K562 (cell line): ENCODE results near the gene ENG. TPM values are rescaled to one million over a fixed set of nuclear protein-coding genes. Genes with fewer than 3 reads are reported as not detected.

Experiments used
- ATAC-seq: fragments of 200-7000 bp; cut with Tn5 transposase; 3 replicates; pipeline ENCODE4 v1.9.1; 2020; ENCODE audit warnings: moderate library complexity
- BruUV-seq: library from RNA; stranded (reverse); fragments of 400-500 nt; replicated peaks from 2 replicates; lab custom pipeline; 2021; lab: Mats Ljungman, UMichigan
- CTCF ChIA-PET: fragments of 300-600 bp; formaldehyde crosslinking; extraction: SDS; loops from one replicate; lab custom pipeline; 2021; ENCODE audit warnings: low intra/inter-chr PET ratio; lab: Yijun Ruan, JAX
- POLR2A ChIA-PET: fragments of 300-600, 350-650 bp; sonication (Branson Sonifier 250); formaldehyde crosslinking; extraction: SDS; loops from one replicate; lab custom pipeline; 2021; ENCODE audit warnings: antibody characterized with exemption, inconsistent platforms; lab: Yijun Ruan, JAX
- DNase-seq, 4 experiments: peaks; one replicate each; pipeline versions ENCODE4 v3.0.0 to v3.0.0-alpha.2; 2011 to 2018; ENCODE audit warnings: low spot score in 3 of 4, mixed read lengths in 3 of 4; ENCODE audit errors: extremely low read depth in 1 of 4
- FAIRE-seq: peaks from 2 replicates; lab custom pipeline; 2011; peaks lifted over from hg19 to GRCh38; lab: Jason Lieb, UNC
- H2AFZ ChIP-seq: 2 replicates; pipeline ENCODE4 v1.6.0; 2011; ENCODE audit warnings: low read depth, low read length, control low read depth, inconsistent platforms
- H3K27ac ChIP-seq: fragments of 200-600 bp; 3 replicates; pipeline ENCODE4 v1.8.0; 2011; ENCODE audit warnings: low read depth, mild to moderate bottlenecking, control low read depth, inconsistent platforms, low read length, moderate library complexity, mixed read lengths; ENCODE audit errors: extremely low read depth
- H3K27me3 ChIP-seq, 2 experiments: fragments of 300-600 bp in 1 of 2; 2 replicates in 1 of 2; 3 replicates in 1 of 2; pipeline versions ENCODE4 v1.6.0 to v1.8.0; 2011; ENCODE audit warnings: inconsistent platforms in 2 of 2, low read length in 2 of 2, mild to moderate bottlenecking in 1 of 2, mixed read lengths in 1 of 2, moderate library complexity in 1 of 2; ENCODE audit not compliant: control insufficient read depth in 2 of 2, insufficient read depth in 2 of 2
- H3K36me3 ChIP-seq: fragments of 300-600 bp; 3 replicates; pipeline ENCODE4 v1.8.0; 2011; ENCODE audit warnings: mild to moderate bottlenecking, low read length, inconsistent platforms; ENCODE audit not compliant: control insufficient read depth, insufficient read depth
- H3K4me1 ChIP-seq, 2 experiments: fragments of 200-600 bp in 1 of 2; replicated peaks in 1 of 2; 2 replicates in 1 of 2; 3 replicates in 1 of 2; pipeline versions ENCODE4 v1.5.1 to v1.8.0; 2011; ENCODE audit warnings: inconsistent platforms in 2 of 2, low read length in 2 of 2, mild to moderate bottlenecking in 1 of 2, mixed read lengths in 1 of 2, moderate library complexity in 1 of 2; ENCODE audit not compliant: control insufficient read depth in 2 of 2, insufficient read depth in 2 of 2
- H3K4me2 ChIP-seq: 2 replicates; pipeline ENCODE4 v1.6.1; 2011; ENCODE audit warnings: low read length, control low read depth, inconsistent platforms, mixed read lengths; ENCODE audit not compliant: insufficient read depth
- H3K4me3 ChIP-seq: fragments of 200-600 bp; sonication (generic), shearing (Covaris generic); 2 replicates; pipeline ENCODE4 v1.5.1; 2016; ENCODE audit warnings: control low read depth, inconsistent platforms
- H3K79me2 ChIP-seq: fragments of 200-600 bp; 3 replicates; pipeline ENCODE4 v1.8.0; 2011; ENCODE audit warnings: low read length, inconsistent platforms; ENCODE audit not compliant: control insufficient read depth, insufficient read depth
- H3K9ac ChIP-seq, 2 experiments: 2 replicates each; pipeline versions ENCODE4 v1.6.0 to v1.6.1; 2011; ENCODE audit warnings: low read depth in 2 of 2, low read length in 2 of 2, control low read depth in 1 of 2, inconsistent platforms in 1 of 2, mild to moderate bottlenecking in 1 of 2, mixed read lengths in 1 of 2; ENCODE audit not compliant: insufficient read depth in 1 of 2
- H3K9me1 ChIP-seq: one replicate; pipeline ENCODE4 v1.6.0; 2011; ENCODE audit warnings: inconsistent platforms, mild to moderate bottlenecking, low read length, moderate library complexity; ENCODE audit not compliant: control insufficient read depth, insufficient read depth
- H3K9me3 ChIP-seq: replicated peaks from 2 replicates; pipeline ENCODE4 v1.5.1; 2011; ENCODE audit warnings: low read depth, low read length, inconsistent platforms; ENCODE audit not compliant: control insufficient read depth, insufficient read depth
- H4K20me1 ChIP-seq: replicated peaks from 2 replicates; pipeline ENCODE4 v1.6.1; 2011; ENCODE audit warnings: low read length, inconsistent platforms, mixed read lengths; ENCODE audit not compliant: control insufficient read depth, insufficient read depth
- CCNT2 ChIP-seq: IDR thresholded peaks from 2 replicates; pipeline ENCODE4 v1.6.1; 2011; ENCODE audit warnings: borderline replicate concordance, low read depth, mild to moderate bottlenecking, moderate library complexity, mixed read lengths, low read length; ENCODE audit not compliant: insufficient read length; ENCODE audit errors: extremely low read depth
- ETS2 ChIP-seq: IDR thresholded peaks from 2 replicates; pipeline ENCODE4 v1.6.1; 2016; ENCODE audit warnings: borderline replicate concordance, missing genetic modification characterization, mild to moderate bottlenecking, moderate library complexity, missing compliant biosample characterization; ENCODE audit not compliant: poor library complexity, severe bottlenecking
- OTX1 ChIP-seq: fragments of 450-650 bp; formaldehyde crosslinking; IDR thresholded peaks from 2 replicates; pipeline ENCODE4 v1.4.0; 2022; ENCODE audit warnings: mild to moderate bottlenecking
- TOE1 ChIP-seq, 2 experiments: fragments of 450-650 bp in 1 of 2; sonication (generic) in 1 of 2; formaldehyde crosslinking in 1 of 2; IDR thresholded peaks; 2 replicates each; pipeline versions ENCODE4 v1.7.1 to v1.8.0; 2016 to 2022; ENCODE audit warnings: borderline replicate concordance in 2 of 2, mild to moderate bottlenecking in 2 of 2, antibody characterized with exemption in 1 of 2, inconsistent platforms in 1 of 2, low read depth in 1 of 2, missing genetic modification reagents in 1 of 2, moderate library complexity in 1 of 2
- ZNF444 ChIP-seq: fragments of 250-450 bp; sonication (Bioruptor Pico); IDR thresholded peaks from 2 replicates; pipeline ENCODE4 v1.4.0; 2020; ENCODE audit warnings: mild to moderate bottlenecking, moderate library complexity
- WGBS: fragments of 100-300 bp; shearing (Covaris generic); methylation state at CpG from one replicate; pipeline ENCODE4 v1.1.6; 2016; ENCODE audit warnings: low coverage, mixed read lengths; ENCODE audit not compliant: insufficient coverage; ENCODE audit errors: missing lambda C conversion rate; 5-methylcytosine and 5-hydroxymethylcytosine counted together
- in situ Hi-C: fragments of 300-500 bp; cut with MboI; formaldehyde crosslinking; loops from 4 replicates; pipeline ENCODE4 v1.15.0; 2018; ENCODE audit warnings: inconsistent platforms, mixed read lengths
- intact Hi-C: fragments of 100-400 bp; cut with micrococcal nuclease; formaldehyde crosslinking; loops from 2 replicates; pipeline ENCODE4 v1.14.2; 2022
- polyA plus RNA-seq, 8 experiments: library from polyadenylated mRNA; depleted of rRNA in 4 of 8; stranded (reverse) in 5 of 8; unstranded in 3 of 8; fragments of >200 nt; fragmentation: Nextera tagmentation in 2 of 8; fragmentation: Illumina TruSeq in 1 of 8; extraction: Ambion mirVana in 2 of 8; extraction: Trizol in 1 of 8; gene quantifications; 2 replicates each; pipeline versions ENCODE4 v1.2.1 to v1.2.3, GENCODE V29; 2011 to 2014; ENCODE audit warnings: inconsistent platforms in 1 of 8, missing spikeins in 1 of 8
- total RNA-seq, 7 experiments: library from RNA; depleted of rRNA in 6 of 7; stranded (reverse); fragments of >200 nt in 6 of 7; fragmentation: Illumina TruSeq in 2 of 7; extraction: Trizol in 2 of 7; gene quantifications; 2 replicates each; pipeline versions ENCODE4 v1.2.1 to v1.2.3, GENCODE V29; 2011 to 2021; ENCODE audit warnings: low replicate concordance in 1 of 7
- TF ChIP-seq, protein P1 (sequence below), 2 experiments: fragments of 200-800 bp in 1 of 2; sonication (Bioruptor generic) in 1 of 2; sonication (generic) in 1 of 2; formaldehyde crosslinking in 1 of 2; IDR thresholded peaks in 1 of 2; conservative IDR thresholded peaks in 1 of 2; 2 replicates each; pipeline versions ENCODE4 v1.5.0 to v1.6.1; 2016 to 2020; ENCODE audit warnings: missing compliant biosample characterization in 1 of 2, missing genetic modification characterization in 1 of 2, missing genetic modification reagents in 1 of 2
- TF ChIP-seq, protein P2 (sequence below): fragments of 250-450 bp; sonication (Bioruptor Pico); IDR thresholded peaks from 2 replicates; pipeline ENCODE4 v1.5.0; 2021
- TF ChIP-seq, protein P3 (sequence below): sonication (generic); IDR thresholded peaks from 2 replicates; pipeline ENCODE4 v1.6.1; 2016
- TF ChIP-seq, protein P4 (sequence below): sonication (generic); formaldehyde crosslinking; IDR thresholded peaks from 2 replicates; pipeline ENCODE4 v1.8.0; 2022; ENCODE audit warnings: mild to moderate bottlenecking, missing genetic modification reagents
- TF ChIP-seq, protein P5 (sequence below), 2 experiments: IDR thresholded peaks in 1 of 2; conservative IDR thresholded peaks in 1 of 2; 2 replicates each; pipeline ENCODE4 v1.6.1; 2016; ENCODE audit warnings: low read depth in 2 of 2, mild to moderate bottlenecking in 1 of 2, missing compliant biosample characterization in 1 of 2, missing genetic modification characterization in 1 of 2, moderate library complexity in 1 of 2

The ENG gene
- total and polyA plus RNA-seq, 9 of the 15 experiments (the other 6 are each of a cell fraction or from before 2014, with no cell fraction given): 0.04 to 0.40 (median 0.14) TPM; not detected in 1

DNA sequence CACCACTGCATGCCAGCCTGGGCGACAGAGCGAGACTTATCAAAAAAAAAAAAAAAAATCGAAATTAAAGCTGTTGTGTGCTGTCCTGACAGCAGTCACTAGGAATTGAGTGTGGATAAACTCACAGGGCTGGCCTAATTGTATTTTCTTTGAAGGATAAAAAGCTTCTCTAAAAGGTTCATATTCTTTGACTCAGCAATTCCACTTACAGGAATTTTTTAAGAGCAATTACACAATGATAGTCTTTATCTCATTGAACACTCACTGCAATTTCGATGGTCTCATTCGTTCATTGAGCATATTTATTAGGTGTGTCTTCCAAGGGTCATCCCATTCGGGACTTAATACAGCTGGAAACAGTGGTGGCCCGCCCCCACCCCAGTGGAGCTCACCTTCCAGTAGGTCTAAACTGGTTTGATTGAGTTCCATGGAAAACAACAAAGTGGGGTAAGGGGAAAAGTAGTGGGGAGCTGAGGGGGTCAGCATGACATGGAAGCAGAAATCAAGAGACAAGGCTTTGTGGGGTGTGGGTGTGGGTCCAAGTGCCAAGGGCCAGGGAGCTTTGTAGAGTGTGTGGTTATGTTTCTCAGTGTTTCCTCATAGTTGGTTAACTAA, 61.9 kb downstream of the ENG start (continued):
- TF ChIP-seq CCNT2: no peak
- TF ChIP-seq, protein P1, sequence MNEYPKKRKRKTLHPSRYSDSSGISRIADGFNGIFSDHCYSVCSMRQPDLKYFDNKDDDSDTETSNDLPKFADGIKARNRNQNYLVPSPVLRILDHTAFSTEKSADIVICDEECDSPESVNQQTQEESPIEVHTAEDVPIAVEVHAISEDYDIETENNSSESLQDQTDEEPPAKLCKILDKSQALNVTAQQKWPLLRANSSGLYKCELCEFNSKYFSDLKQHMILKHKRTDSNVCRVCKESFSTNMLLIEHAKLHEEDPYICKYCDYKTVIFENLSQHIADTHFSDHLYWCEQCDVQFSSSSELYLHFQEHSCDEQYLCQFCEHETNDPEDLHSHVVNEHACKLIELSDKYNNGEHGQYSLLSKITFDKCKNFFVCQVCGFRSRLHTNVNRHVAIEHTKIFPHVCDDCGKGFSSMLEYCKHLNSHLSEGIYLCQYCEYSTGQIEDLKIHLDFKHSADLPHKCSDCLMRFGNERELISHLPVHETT (CRISPR knock-in tag; conservative IDR thresholded peaks at IDR 0.05 in 1 of 2, IDR thresholded peaks at IDR 0.05 in 1 of 2): no peak
- TF ChIP-seq, protein P2, sequence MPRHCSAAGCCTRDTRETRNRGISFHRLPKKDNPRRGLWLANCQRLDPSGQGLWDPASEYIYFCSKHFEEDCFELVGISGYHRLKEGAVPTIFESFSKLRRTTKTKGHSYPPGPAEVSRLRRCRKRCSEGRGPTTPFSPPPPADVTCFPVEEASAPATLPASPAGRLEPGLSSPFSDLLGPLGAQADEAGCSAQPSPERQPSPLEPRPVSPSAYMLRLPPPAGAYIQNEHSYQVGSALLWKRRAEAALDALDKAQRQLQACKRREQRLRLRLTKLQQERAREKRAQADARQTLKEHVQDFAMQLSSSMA (CRISPR knock-in tag): no peak
- TF ChIP-seq, protein P3, sequence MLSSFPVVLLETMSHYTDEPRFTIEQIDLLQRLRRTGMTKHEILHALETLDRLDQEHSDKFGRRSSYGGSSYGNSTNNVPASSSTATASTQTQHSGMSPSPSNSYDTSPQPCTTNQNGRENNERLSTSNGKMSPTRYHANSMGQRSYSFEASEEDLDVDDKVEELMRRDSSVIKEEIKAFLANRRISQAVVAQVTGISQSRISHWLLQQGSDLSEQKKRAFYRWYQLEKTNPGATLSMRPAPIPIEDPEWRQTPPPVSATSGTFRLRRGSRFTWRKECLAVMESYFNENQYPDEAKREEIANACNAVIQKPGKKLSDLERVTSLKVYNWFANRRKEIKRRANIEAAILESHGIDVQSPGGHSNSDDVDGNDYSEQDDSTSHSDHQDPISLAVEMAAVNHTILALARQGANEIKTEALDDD: no peak

DNA sequence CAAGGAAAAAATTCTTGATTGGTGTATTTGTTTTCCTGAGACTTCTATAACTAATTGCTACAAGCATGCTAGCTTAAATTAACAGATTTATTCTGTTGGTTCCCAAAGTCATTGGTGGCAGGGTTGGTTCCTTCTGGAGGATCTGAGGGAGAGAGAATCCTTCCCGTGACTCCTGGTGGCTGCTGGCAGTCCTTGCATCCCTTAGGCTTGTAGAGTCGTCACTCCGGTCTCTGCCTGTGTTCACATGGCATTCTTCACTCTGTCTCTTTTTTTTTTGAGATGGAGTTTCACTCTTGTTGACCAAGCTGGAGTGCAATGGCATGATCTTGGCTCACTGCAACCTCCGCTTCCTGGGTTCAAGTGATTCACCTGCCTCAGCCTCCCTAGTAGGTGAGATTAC, 63.4 kb downstream of the ENG start:
- intact Hi-C loops (no loop called here), in situ Hi-C loops (no loop called here)
- CTCF ChIA-PET: no interaction called here
- Histone ChIP-seq H3K9ac (no peak overlapping the region), H3K4me1 (peaks cover 10 to 30% of the 10 kb centered on the region in 2 experiments; a peak in 4 of 5 replicates), H3K9me1 (no peaks in the 10 kb centered on the region), H3K27me3 (no peaks in the 10 kb centered on the region), H3K9me3 (no peaks in the 10 kb centered on the region), H4K20me1 (peaks cover 29% of the 10 kb centered on the region), H3K36me3 (peaks cover 65% of the 10 kb centered on the region), H3K27ac (no peak overlapping the region), H3K4me3 (no peak overlapping the region), H3K79me2 (peaks cover 42% of the 10 kb centered on the region), H2AFZ (no peak overlapping the region), H3K4me2 (no peak overlapping the region)
- no peak for ATAC-seq
- 90% methylated on average over 4 of the region's 4 CpGs for WGBS
- no TSS peak for BruUV-seq
- no peak for FAIRE-seq
- POLR2A ChIA-PET: interaction anchor here (0.7 to 2.7 kb wide), 2 partner anchors 11 to 47 kb away, joined by 3 to 19 read pairs; partner anchors contain the start of gene FPGS
- no peak for DNase-seq
- TF ChIP-seq ETS2 (no peak), TOE1 (IDR thresholded peaks at IDR 0.05; ENCODE audit: borderline replicate concordance) (no peak), TOE1 (CRISPR knock-in tag; IDR thresholded peaks at IDR 0.05; ENCODE audit: borderline replicate concordance, low read depth) (no peak), OTX1 (CRISPR knock-in tag) (no peak), ZNF444 (CRISPR knock-in tag) (no peak)
- TF ChIP-seq, protein P4, sequence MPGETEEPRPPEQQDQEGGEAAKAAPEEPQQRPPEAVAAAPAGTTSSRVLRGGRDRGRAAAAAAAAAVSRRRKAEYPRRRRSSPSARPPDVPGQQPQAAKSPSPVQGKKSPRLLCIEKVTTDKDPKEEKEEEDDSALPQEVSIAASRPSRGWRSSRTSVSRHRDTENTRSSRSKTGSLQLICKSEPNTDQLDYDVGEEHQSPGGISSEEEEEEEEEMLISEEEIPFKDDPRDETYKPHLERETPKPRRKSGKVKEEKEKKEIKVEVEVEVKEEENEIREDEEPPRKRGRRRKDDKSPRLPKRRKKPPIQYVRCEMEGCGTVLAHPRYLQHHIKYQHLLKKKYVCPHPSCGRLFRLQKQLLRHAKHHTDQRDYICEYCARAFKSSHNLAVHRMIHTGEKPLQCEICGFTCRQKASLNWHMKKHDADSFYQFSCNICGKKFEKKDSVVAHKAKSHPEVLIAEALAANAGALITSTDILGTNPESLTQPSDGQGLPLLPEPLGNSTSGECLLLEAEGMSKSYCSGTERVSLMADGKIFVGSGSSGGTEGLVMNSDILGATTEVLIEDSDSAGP: no peak
- TF ChIP-seq, protein P5, sequence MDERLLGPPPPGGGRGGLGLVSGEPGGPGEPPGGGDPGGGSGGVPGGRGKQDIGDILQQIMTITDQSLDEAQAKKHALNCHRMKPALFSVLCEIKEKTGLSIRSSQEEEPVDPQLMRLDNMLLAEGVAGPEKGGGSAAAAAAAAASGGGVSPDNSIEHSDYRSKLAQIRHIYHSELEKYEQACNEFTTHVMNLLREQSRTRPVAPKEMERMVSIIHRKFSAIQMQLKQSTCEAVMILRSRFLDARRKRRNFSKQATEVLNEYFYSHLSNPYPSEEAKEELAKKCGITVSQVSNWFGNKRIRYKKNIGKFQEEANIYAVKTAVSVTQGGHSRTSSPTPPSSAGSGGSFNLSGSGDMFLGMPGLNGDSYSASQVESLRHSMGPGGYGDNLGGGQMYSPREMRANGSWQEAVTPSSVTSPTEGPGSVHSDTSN (CRISPR knock-in tag; IDR thresholded peaks at IDR 0.05; ENCODE audit: low read depth): no peak
- TF ChIP-seq, protein P5 (tag; conservative IDR thresholded peaks at IDR 0.05; ENCODE audit: low read depth): no peak
